ENCODE measurements around the gene MYT1.

- TF ChIP-seq, protein P1, sequence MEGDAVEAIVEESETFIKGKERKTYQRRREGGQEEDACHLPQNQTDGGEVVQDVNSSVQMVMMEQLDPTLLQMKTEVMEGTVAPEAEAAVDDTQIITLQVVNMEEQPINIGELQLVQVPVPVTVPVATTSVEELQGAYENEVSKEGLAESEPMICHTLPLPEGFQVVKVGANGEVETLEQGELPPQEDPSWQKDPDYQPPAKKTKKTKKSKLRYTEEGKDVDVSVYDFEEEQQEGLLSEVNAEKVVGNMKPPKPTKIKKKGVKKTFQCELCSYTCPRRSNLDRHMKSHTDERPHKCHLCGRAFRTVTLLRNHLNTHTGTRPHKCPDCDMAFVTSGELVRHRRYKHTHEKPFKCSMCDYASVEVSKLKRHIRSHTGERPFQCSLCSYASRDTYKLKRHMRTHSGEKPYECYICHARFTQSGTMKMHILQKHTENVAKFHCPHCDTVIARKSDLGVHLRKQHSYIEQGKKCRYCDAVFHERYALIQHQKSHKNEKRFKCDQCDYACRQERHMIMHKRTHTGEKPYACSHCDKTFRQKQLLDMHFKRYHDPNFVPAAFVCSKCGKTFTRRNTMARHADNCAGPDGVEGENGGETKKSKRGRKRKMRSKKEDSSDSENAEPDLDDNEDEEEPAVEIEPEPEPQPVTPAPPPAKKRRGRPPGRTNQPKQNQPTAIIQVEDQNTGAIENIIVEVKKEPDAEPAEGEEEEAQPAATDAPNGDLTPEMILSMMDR (conservative IDR thresholded peaks at IDR 0.05 in 1 of 2, IDR thresholded peaks at IDR 0.05 in 1 of 2; ENCODE audit: extremely low read depth in 1 of 2, insufficient read depth in 1 of 2, low read depth in 1 of 2, low read length in 2 of 2): no peak
- TF ChIP-seq EZH2 (IDR thresholded peaks at IDR 0.05; ENCODE audit: borderline replicate concordance, low read length): no peak
Measured at GRCh38 chr20:64283646-64284045, 119.4 kb downstream of the MYT1 start.
